Measurements from ENCODE around the gene NEDD8.

GRCh38 chr14:24274101-24274543, 42.0 kb upstream of the NEDD8 start:
- TF ChIP-seq CTCF (IDR thresholded peaks at IDR 0.05; ENCODE audit: insufficient read depth, low read depth, low read length), result no peak
- no peak for TF ChIP-seq EZH2 (IDR thresholded peaks at IDR 0.05; ENCODE audit: insufficient read depth, low read length)

Measured in astrocyte (in vitro differentiated cells and primary cell).